NT2/D1 (cell line): Measurements from ENCODE around the gene STAT6.

Experiments used
- DNase-seq: peaks from one replicate; pipeline ENCODE4 v3.0.0-alpha.2; 2011; ENCODE audit warnings: low read depth, low spot score
- H3K27me3 ChIP-seq: 2 replicates; pipeline ENCODE4 v1.6.0; 2011; ENCODE audit warnings: mild to moderate bottlenecking; ENCODE audit not compliant: insufficient read length, insufficient read depth
- H3K36me3 ChIP-seq: 2 replicates; pipeline ENCODE4 v1.6.1; 2011; ENCODE audit warnings: mild to moderate bottlenecking, low read length, mixed read lengths; ENCODE audit not compliant: insufficient read depth, insufficient read length
- H3K4me1 ChIP-seq: 2 replicates; pipeline ENCODE4 v1.5.1; 2011; ENCODE audit not compliant: insufficient read depth, insufficient read length
- H3K4me3 ChIP-seq: 2 replicates; pipeline ENCODE4 v1.5.1; 2011; ENCODE audit warnings: low read depth; ENCODE audit not compliant: insufficient read length
- H3K9ac ChIP-seq: 2 replicates; pipeline ENCODE4 v1.6.0; 2011; ENCODE audit warnings: low read depth; ENCODE audit not compliant: insufficient read length
- H3K9me3 ChIP-seq: 2 replicates; pipeline ENCODE4 v1.5.1; 2011; ENCODE audit warnings: mild to moderate bottlenecking, low read length; ENCODE audit not compliant: insufficient read depth
- SUZ12 ChIP-seq: IDR thresholded peaks from 2 replicates; pipeline ENCODE4 v1.6.1; 2011; ENCODE audit not compliant: insufficient read length, insufficient read depth; ENCODE audit errors: extremely low read depth
- YY1 ChIP-seq: IDR thresholded peaks from 2 replicates; pipeline ENCODE4 v1.6.1; 2011; ENCODE audit not compliant: insufficient read length, insufficient read depth
- ZNF274 ChIP-seq: IDR thresholded peaks from 2 replicates; pipeline ENCODE4 v1.6.1; 2011; ENCODE audit warnings: mild to moderate bottlenecking, low read depth, low read length

STAT6 gene

GRCh38 chr12:57156701-57157403 lies 45.7 kb upstream of the STAT6 start:
- Histone ChIP-seq H3K9ac (no peak overlapping the region), H3K4me3 (no peak overlapping the region), H3K36me3 (peaks cover 94% of the 10 kb centered on the region), H3K27me3 (no peaks in the 10 kb centered on the region), H3K9me3 (no peaks in the 10 kb centered on the region), H3K4me1 (peaks cover 6% of the 10 kb centered on the region)
- no peak for DNase-seq
- TF ChIP-seq ZNF274 = no peak
- TF ChIP-seq YY1 = no peak
- no peak for TF ChIP-seq SUZ12

GRCh38 chr12:57154804-57155434 lies 43.8 kb upstream of the STAT6 start:
- TF ChIP-seq ZNF274 (no peak), YY1 (no peak), SUZ12 (no peak)
- Histone ChIP-seq H3K9ac (no peak overlapping the region), H3K4me1 (peaks cover 10% of the 10 kb centered on the region), H3K4me3 (no peak overlapping the region), H3K27me3 (no peaks in the 10 kb centered on the region), H3K36me3 (peaks cover 91% of the 10 kb centered on the region), H3K9me3 (no peaks in the 10 kb centered on the region)
- DNase-seq = no peak

- H3K36me3 ChIP-seq = peaks cover 91% of the 10 kb centered on the region
- no peak overlapping the region for H3K9ac ChIP-seq
- H3K27me3 ChIP-seq = no peaks in the 10 kb centered on the region
- DNase-seq = no peak
- TF ChIP-seq YY1 (no peak), SUZ12 (no peak), ZNF274 (no peak)
- H3K9me3 ChIP-seq = no peaks in the 10 kb centered on the region
- H3K4me1 ChIP-seq = peaks cover 12% of the 10 kb centered on the region
- H3K4me3 ChIP-seq = no peak overlapping the region
Measured at GRCh38 chr12:57154076-57154475, 42.9 kb upstream of the STAT6 start.

GRCh38 chr12:57153415-57153997 lies 42.3 kb upstream of the STAT6 start:
- peaks cover 14% of the 10 kb centered on the region for H3K4me1 ChIP-seq
- no peak overlapping the region for H3K9ac ChIP-seq
- no peak overlapping the region for H3K4me3 ChIP-seq
- no peaks in the 10 kb centered on the region for H3K9me3 ChIP-seq
- no peak for TF ChIP-seq ZNF274
- TF ChIP-seq SUZ12 = no peak
- H3K36me3 ChIP-seq = peaks cover 91% of the 10 kb centered on the region
- no peaks in the 10 kb centered on the region for H3K27me3 ChIP-seq
- DNase-seq = no peak

- no peak for DNase-seq
- Histone ChIP-seq H3K36me3 (peaks cover 91% of the 10 kb centered on the region), H3K4me1 (peaks cover 15% of the 10 kb centered on the region), H3K9ac (no peak overlapping the region), H3K27me3 (no peaks in the 10 kb centered on the region), H3K4me3 (no peak overlapping the region), H3K9me3 (no peaks in the 10 kb centered on the region)
- TF ChIP-seq YY1 = no peak
- no peak for TF ChIP-seq SUZ12
- TF ChIP-seq ZNF274 = no peak
Measured at GRCh38 chr12:57152639-57153038, 41.5 kb upstream of the STAT6 start.

- no peak for DNase-seq
- TF ChIP-seq SUZ12 = no peak
- TF ChIP-seq ZNF274 = no peak
- no peak for TF ChIP-seq YY1
- H3K27me3 ChIP-seq = no peaks in the 10 kb centered on the region
- no peak overlapping the region for H3K4me3 ChIP-seq
- H3K9me3 ChIP-seq = no peaks in the 10 kb centered on the region
- peaks cover 20% of the 10 kb centered on the region for H3K4me1 ChIP-seq
- H3K36me3 ChIP-seq = peaks cover 89% of the 10 kb centered on the region
- no peak overlapping the region for H3K9ac ChIP-seq
Measured at GRCh38 chr12:57151741-57152630, 40.8 kb upstream of the STAT6 start.

GRCh38 chr12:57150400-57151000 lies 39.3 kb upstream of the STAT6 start:
- no peak for TF ChIP-seq YY1
- no peak for TF ChIP-seq ZNF274
- Histone ChIP-seq H3K9ac (no peak overlapping the region), H3K27me3 (no peaks in the 10 kb centered on the region), H3K4me3 (no peak overlapping the region), H3K9me3 (no peaks in the 10 kb centered on the region), H3K4me1 (peaks cover 29% of the 10 kb centered on the region), H3K36me3 (peaks cover 89% of the 10 kb centered on the region)
- DNase-seq = no peak
